Measurements from ENCODE around the gene CYB561.

Gene CYB561, protein sequence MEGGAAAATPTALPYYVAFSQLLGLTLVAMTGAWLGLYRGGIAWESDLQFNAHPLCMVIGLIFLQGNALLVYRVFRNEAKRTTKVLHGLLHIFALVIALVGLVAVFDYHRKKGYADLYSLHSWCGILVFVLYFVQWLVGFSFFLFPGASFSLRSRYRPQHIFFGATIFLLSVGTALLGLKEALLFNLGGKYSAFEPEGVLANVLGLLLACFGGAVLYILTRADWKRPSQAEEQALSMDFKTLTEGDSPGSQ

DNA sequence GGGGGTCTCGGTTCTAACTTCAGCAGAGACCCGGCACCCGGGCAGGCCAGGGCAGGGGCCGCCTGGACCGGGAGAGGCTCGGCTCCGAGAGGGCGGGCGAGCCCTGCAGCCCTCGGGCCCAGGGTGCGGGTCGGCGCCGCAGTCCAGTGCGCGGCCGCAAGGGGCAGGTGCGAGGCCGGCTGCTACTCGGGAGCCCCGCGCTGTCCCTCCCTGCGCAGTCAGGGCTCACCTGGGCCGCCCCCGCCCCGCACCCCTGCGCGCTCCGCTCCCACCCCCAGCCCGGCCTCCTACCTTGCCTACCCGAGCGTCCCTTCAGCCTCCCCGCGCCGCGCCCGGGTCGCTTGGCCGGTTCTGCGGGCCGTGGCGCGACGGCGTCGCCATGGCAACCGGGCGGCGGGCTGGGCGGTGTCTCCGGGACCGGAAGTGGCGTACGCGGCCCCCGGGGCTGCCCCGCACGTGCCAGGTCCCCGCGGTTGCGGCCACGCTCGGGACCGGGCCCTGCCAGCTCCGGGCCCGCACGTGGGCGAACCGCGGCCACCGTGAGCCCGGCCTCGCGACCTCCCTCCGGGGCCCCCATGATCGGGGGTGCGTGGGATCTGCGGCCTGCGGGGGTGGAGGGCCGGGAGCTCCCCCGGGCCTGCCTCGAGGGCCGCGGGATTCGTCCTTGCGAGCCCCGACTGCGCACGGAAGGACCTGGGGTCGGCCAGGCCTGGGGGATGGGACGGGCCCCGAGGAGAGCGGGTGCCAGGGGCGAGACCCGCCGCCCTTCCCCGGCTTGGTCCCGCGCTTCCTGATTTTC is at the start of gene CYB561:
CYB561 (minus strand) TSS at position 353 of the 799 bp plus-strand sequence. CDS start 8,759 bp downstream, outside the sequence.
- FAIRE-seq, result no peak

- FAIRE-seq, result no peak
These were observed 49.4 kb upstream of the CYB561 start for GRCh38 chr17:63495491-63495890.

DNA sequence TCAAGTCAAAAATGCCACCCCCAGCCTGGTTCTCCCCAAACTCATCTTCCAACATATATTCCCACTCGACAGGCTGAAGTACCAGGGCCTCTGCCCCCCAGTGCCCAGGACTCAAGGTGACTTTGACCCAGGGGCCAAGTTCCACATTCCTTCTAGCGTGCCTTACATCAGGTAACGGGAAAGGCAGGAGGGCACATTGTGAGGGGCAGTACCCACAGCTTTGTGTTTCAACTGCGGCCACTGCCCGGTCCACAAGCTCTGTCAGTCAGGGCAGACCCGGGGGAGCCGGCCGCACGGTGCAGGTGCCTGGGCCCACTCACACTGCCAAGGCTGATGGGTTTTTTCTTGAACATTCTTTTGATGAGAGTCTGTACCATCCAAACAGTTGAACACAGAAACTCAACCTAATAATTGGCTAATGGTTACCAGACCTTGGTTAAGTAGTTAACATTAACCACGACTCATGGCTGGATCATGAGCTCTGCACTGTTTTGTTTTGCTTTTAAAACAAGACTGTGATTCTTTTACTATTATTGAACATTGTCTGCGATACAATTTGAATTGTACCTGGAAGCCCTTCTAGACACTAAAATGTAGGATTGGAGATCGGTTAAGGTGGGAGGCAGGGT is 48.3 kb upstream of the CYB561 start:
- FAIRE-seq, result no peak

- FAIRE-seq, result no peak
These were observed 47.3 kb upstream of the CYB561 start for GRCh38 chr17:63493411-63493810.

DNA sequence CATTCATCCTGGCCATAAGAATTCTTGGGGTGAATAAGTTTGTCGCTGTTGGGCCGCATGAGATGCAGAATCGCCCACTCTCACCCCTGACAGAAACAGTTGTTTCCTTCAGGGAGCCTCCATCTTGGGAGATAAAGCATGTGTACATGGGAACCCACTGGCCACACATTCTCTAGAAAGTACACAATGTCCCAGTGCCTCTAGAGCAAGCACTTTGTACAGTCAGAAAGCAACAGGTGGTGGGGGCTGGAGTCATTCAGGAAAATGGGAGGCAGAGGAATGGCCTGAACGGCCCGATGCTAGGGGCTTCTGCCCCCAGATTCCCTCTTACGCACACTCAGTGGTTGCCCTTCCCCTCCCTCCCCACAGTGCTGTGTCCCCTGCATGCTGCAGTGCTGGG is 46.8 kb upstream of the CYB561 start:
- no peak for FAIRE-seq

DNA sequence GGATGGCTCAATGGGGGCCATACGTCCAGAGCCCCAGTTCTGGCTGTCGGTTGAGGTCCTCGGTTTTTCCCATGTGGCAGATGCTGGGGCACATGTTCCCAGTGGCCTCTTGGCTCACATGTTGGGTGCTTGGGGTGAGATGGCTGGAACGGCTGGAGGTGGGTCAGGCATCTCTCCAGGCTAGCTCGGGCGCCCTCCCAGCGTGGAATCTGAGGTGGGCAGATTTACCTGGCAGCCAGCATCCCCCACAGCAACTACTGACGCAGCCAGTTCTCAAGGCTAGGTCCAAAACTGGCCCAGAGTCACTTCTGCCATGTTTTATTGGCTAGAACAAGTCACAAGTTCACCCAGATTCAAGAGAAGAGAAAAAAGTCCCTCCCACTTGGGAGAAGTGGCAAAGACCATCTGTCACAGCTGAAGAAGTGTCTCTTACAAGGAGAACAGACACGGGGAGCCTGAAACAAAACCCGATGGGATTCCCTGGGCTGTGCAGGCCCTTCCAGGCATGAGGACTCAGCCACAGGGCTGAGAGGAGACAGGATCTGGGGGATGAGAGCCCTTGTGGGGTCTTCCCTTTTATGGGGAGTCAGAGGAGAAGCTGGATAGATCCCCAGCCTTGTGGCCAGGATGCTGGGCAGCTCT is 46.0 kb upstream of the CYB561 start:
- no peak for FAIRE-seq

GRCh38 chr17:63491413-63491812 is 45.3 kb upstream of the CYB561 start:
- FAIRE-seq, result no peak

DNA sequence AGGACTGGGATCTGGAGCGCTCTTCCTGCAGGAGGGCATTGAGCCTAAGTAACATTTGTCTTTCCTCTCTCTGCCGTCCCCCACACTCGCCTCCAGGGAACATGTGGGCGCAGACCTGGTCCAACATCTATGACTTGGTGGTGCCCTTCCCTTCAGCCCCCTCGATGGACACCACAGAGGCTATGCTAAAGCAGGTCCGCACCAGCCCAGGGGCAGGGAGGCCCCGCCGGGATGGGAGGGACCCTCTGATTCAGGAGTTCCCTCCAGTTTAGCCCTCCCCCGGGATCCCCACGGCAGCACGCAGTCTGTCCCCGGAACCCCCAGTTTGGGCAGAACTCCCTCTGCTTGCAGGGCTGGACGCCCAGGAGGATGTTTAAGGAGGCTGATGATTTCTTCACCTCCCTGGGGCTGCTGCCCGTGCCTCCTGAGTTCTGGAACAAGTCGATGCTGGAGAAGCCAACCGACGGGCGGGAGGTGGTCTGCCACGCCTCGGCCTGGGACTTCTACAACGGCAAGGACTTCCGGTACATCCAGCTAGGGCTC is 44.8 kb upstream of the CYB561 start:
- FAIRE-seq, result no peak

DNA sequence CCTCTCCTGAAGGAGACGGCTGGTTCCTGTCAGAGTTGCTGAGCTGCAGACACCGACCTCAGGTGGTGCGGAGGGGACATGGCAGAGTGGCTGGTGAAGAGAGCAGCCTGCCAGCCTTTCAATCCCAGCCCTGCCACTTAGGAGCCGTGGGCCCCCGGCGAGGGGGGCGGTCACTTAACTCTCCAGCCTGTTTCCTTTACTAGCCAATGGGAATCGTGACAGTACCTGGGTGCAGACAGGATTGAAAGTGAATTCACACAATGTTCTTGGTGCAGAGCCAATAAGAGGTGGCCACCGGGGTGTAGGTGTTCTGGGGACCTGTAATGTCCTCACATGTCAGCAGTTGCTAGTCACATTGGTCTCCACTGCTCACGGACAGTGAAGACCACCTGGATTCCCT is 44.2 kb upstream of the CYB561 start:
- FAIRE-seq, result no peak

DNA sequence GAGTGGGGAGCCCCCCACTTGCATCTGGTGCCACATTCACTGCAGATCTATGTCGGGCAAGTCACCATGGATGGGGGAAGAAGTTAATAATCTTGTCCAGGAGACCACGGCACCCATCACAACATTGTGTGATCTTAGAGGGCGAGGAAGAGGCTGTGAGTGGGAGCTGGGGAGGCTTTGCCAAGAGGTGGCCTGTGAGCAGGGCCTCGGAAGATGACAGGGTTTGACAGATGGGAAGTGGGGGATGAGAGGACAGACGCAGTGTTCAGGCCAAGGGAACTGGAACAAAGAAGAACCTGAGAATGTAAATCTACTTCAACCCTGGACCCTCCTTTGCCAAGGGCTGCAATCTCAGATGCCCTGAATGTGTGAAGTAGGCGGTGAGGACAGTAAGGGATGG is 43.2 kb upstream of the CYB561 start:
- FAIRE-seq, result no peak

- no peak for FAIRE-seq
These were observed 42.7 kb upstream of the CYB561 start for GRCh38 chr17:63488851-63489250.

DNA sequence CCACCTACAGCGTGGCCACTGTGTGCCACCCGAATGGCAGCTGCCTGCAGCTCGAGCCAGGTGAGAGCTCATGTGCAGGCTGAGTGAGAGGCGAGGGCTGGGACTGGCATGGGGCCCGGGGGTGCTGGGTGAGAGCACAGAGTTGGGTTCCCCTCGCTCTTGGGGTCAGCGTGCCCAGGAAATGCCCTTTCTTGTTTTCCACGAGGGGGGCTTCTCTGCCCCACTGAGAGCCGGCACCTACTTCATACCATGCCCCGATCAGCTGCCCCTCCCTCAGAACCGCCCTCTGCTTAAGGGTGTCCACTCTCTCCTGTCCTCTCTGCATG is 40.9 kb upstream of the CYB561 start:
- no peak for FAIRE-seq

DNA sequence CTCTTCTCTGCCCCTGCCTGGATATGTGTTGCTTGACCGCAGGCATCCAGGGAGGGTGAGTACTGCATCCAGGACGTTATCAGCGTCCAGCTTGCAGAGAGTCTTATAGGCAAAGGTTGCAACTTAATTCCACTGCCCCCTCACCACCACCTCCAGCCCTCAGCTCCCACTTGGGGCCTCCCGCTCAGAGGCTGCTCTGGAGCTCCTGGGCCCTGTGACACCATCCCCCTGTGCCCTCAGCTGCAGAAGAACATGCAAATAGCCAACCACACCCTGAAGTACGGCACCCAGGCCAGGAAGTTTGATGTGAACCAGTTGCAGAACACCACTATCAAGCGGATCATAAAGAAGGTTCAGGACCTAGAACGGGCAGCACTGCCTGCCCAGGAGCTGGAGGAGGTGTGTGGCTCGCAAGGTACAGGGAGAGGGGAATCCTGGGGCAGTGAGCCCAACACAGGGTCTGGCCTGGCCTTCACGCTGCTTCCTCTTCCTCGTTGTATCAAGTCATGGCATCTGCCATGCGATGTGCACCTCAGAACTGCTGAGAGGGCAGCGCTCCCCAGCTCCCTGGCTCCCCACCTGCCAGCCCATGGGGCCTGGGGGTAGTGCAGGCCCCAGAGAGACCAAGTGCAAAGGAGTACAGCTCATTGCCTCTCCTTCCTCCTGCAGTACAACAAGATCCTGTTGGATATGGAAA is 40.4 kb upstream of the CYB561 start:
- no peak for FAIRE-seq

GRCh38 chr17:63483655-63484575 is 37.8 kb upstream of the CYB561 start:
- FAIRE-seq, result no peak

GRCh38 chr17:63483038-63483437 is 36.9 kb upstream of the CYB561 start:
- FAIRE-seq, result no peak

DNA sequence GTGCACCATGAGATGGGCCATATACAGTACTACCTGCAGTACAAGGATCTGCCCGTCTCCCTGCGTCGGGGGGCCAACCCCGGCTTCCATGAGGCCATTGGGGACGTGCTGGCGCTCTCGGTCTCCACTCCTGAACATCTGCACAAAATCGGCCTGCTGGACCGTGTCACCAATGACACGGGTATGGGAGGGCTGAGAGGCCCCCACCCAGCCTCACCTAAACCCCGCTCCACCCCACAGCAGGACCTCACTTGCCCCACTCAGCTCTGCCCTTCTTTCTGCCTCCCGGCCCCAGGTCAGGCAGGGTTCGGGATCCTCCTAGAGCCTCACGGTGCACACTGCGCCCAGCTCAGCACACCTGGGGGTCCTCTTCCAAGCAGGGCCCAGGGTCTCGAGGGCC is 36.4 kb upstream of the CYB561 start:
- FAIRE-seq, result no peak

GRCh38 chr17:63481488-63481870 is 35.4 kb upstream of the CYB561 start:
- FAIRE-seq, result no peak

DNA sequence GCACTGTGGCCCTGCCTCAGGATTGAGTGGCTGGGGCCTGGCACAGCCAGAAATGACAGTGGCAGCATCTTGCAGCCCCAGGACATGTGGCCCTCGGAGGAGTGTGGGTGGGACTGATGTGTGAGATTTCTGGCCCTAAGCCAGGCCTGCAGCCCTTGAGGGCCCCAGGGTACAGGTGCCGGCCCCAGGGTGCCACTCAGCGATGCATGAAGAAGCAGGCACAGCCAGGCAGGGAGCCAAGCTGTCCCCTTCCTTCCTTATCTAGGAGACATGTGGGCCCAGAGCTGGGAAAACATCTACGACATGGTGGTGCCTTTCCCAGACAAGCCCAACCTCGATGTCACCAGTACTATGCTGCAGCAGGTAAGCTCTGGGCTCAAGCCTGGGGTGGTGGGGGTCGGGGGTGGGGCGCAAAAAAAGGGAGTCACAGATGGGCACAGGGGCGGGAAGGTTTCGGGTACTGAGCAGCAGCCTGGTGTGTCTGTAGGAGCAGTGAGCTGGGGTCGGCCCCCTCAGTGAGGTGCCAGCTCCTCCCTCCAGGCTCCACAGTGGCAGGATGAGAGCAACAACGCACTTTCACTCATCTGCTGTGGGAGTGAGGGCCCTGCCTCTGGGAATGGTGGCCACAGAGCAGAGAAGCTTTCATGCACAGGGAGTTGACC is 34.9 kb upstream of the CYB561 start:
- no peak for FAIRE-seq

- FAIRE-seq, result no peak
These were observed 34.2 kb upstream of the CYB561 start for GRCh38 chr17:63480192-63480784.

- no peak for FAIRE-seq
These were observed 33.5 kb upstream of the CYB561 start for GRCh38 chr17:63479495-63480184.

All from islet of Langerhans (tissue), 1 donor.